HFFc6 (cell line): ENCODE results near the gene METAP1D. TPM values are rescaled to one million over a fixed set of nuclear protein-coding genes. Genes with fewer than 3 reads are reported as not detected.

Experiments
- DNase-seq: peaks from one replicate; pipeline ENCODE4 v3.0.0-alpha.2; 2018
- H3K27ac Mint-ChIP-seq: 2 replicates; pipeline ENCODE4 v1.8.0; 2020; ENCODE audit warnings: mild to moderate bottlenecking, mixed read lengths
- H3K27me3 Mint-ChIP-seq: 2 replicates; pipeline ENCODE4 v1.8.0; 2021; ENCODE audit warnings: mild to moderate bottlenecking, moderate library complexity, mixed read lengths; ENCODE audit not compliant: insufficient read depth
- H3K36me3 Mint-ChIP-seq: 2 replicates; pipeline ENCODE4 v1.8.0; 2021; ENCODE audit warnings: low read depth, mixed read lengths
- H3K4me1 Mint-ChIP-seq: 2 replicates; pipeline ENCODE4 v1.8.0; 2020; ENCODE audit warnings: low read depth, mixed read lengths
- H3K4me3 Mint-ChIP-seq: 2 replicates; pipeline ENCODE4 v1.8.0; 2020; ENCODE audit warnings: mild to moderate bottlenecking, moderate library complexity, mixed read lengths
- H3K9me3 Mint-ChIP-seq: 2 replicates; pipeline ENCODE4 v1.8.0; 2020; ENCODE audit warnings: mild to moderate bottlenecking, mixed read lengths
- CTCF ChIP-seq: fragments of 200-600 bp; sonication (generic); IDR thresholded peaks from 2 replicates; pipeline ENCODE4 v1.5.0; 2021; ENCODE audit warnings: antibody characterized with exemption, mild to moderate bottlenecking
- total RNA-seq, 6 experiments: library from RNA; stranded (reverse); fragmentation: NEBNext Ultra II Directional; extraction: Animal tissue kit (Norgen Biotek cat#: 25700); gene quantifications; 2 replicates in 1 of 6; 3 replicates in 5 of 6; pipeline ENCODE4 v1.2.3, GENCODE V29; 2021

METAP1D gene
- total RNA-seq, 6 experiments from 2014 or later = 5.3 to 7.5 (median 6.2) TPM

- Mint-ChIP-seq H3K27me3 (no peaks in the 10 kb centered on the region), H3K9me3 (no peaks in the 10 kb centered on the region), H3K4me1 (peaks cover 11% of the 10 kb centered on the region), H3K4me3 (no peak overlapping the region), H3K27ac (no peak overlapping the region), H3K36me3 (no peaks in the 10 kb centered on the region; the same call in 1 of the 2 replicates)
- DNase-seq = no peak
- no peak for TF ChIP-seq CTCF
Measured at GRCh38 chr2:171965238-171965637, 34.5 kb upstream of the METAP1D start.

- peaks cover 8% of the 10 kb centered on the region for H3K4me1 Mint-ChIP-seq
- no peak for TF ChIP-seq CTCF
- no peak overlapping the region for H3K27ac Mint-ChIP-seq
- no peaks in the 10 kb centered on the region for H3K27me3 Mint-ChIP-seq
- no peak overlapping the region for H3K4me3 Mint-ChIP-seq
- no peaks in the 10 kb centered on the region for H3K9me3 Mint-ChIP-seq
- H3K36me3 Mint-ChIP-seq = no peaks in the 10 kb centered on the region; the same call in 1 of the 2 replicates
- DNase-seq = no peak
Measured at GRCh38 chr2:171965661-171966060, 34.1 kb upstream of the METAP1D start.

GRCh38 chr2:171966235-171966634 lies 33.5 kb upstream of the METAP1D start:
- TF ChIP-seq CTCF = no peak
- Mint-ChIP-seq H3K4me3 (no peak overlapping the region), H3K27ac (no peak overlapping the region), H3K9me3 (no peaks in the 10 kb centered on the region), H3K27me3 (no peaks in the 10 kb centered on the region), H3K36me3 (peaks cover 1% of the 10 kb centered on the region; the same call in 1 of the 2 replicates), H3K4me1 (peaks cover 2% of the 10 kb centered on the region)
- no peak for DNase-seq

- no peak for TF ChIP-seq CTCF
- Mint-ChIP-seq H3K9me3 (no peaks in the 10 kb centered on the region), H3K36me3 (peaks cover 6% of the 10 kb centered on the region; the same call in 1 of the 2 replicates), H3K27ac (no peak overlapping the region), H3K27me3 (no peaks in the 10 kb centered on the region), H3K4me3 (no peak overlapping the region), H3K4me1 (no peaks in the 10 kb centered on the region)
- no peak for DNase-seq
Measured at GRCh38 chr2:171966688-171967087, 33.1 kb upstream of the METAP1D start.

- Mint-ChIP-seq H3K9me3 (no peaks in the 10 kb centered on the region), H3K36me3 (peaks cover 14% of the 10 kb centered on the region; the same call in 1 of the 2 replicates), H3K4me1 (peaks cover 6% of the 10 kb centered on the region; the same call in 1 of the 2 replicates), H3K4me3 (no peak overlapping the region), H3K27ac (no peak overlapping the region), H3K27me3 (no peaks in the 10 kb centered on the region)
- TF ChIP-seq CTCF = no peak
- DNase-seq = no peak
Measured at GRCh38 chr2:171968509-171968908, 31.2 kb upstream of the METAP1D start.
